ENCODE measurements around the gene PTPRN2.
"Not testable (repeated sequence)": the region's sequence is repeated elsewhere in the genome, so short reads cannot be mapped to it uniquely, and the experiment has no call there.

PTPRN2 gene

DNA sequence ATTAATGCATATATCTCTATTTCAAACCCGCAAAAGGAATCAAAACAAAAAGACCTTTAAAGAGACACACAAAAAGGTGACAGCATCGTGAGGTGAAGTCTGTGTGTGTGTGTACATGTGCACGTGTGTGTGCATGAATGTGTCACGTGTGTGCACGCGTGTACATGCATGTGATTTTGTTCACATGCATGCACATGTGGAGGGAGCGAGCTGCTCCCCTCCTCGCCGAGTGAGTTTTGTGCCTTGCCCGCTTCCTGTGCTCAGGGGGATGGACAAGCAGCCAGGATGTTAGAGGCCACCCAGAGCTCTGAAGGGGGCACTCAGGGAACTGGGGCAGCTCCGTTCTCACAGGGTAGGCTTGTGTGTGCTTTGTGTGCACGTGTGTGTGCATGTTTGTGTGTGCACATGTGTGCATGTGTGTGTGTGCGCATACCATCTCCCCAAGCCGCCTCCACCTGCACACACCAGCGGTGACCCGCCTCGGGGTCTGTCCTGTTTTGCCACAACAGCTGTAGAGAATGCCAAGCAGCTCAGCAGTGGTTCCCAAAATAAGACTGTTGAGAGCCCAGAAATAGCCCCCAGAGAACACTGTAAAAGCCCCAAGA is 191.2 kb downstream of the PTPRN2 start:
- DNase-seq, result no peak

GRCh38 chr7:158395780-158396278 is 191.8 kb downstream of the PTPRN2 start:
- DNase-seq, result no peak

GRCh38 chr7:158395349-158395748 is 192.3 kb downstream of the PTPRN2 start:
- no peak for DNase-seq

DNA sequence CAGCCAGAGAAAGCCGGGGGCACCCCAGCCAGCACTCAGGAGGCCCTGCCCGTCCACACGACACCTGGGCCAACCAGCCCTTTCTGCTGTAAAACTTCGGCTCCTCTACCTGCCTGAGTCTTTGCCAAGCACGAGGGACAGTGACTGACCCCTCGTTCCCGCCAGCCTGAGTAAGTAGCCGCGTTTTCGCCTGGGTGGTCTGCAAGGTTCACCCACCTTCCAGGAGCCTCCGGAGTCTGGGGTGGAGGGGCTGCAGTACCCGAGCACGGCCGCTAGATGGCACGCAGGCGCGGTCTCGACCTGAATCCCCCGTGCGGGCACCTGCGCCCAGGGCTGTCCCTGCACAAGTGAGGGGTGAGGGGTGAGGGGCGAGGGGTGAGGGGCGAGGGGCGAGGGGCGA is 192.7 kb downstream of the PTPRN2 start:
- no peak for DNase-seq

- DNase-seq, result no peak
Measured at GRCh38 chr7:158393926-158394625, 193.5 kb downstream of the PTPRN2 start.

GRCh38 chr7:158392251-158392650 is 195.4 kb downstream of the PTPRN2 start:
- no peak for DNase-seq

- DNase-seq, result no peak
Measured at GRCh38 chr7:158391541-158391940, 196.1 kb downstream of the PTPRN2 start.

DNA sequence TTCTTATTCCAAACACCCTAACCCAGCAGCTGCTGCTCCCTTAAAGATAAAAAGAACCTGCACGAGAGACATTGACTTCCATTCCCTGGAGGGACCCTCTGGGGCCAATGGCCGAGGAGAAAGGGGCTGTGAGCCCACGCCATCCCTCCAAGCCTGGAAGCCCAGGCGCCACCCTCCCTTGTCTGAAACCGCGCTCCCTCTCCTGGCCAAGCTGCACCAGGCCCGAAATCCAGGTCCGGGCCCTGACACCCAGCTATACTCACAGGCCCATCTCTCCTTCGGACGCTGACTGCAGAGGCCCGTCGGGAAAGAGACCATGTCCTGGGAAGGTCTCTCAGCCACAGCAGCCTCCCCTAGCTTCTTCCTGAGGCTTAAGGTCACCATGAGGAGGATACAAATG is 196.5 kb downstream of the PTPRN2 start:
- no peak for DNase-seq

GRCh38 chr7:158390460-158390859 is 197.2 kb downstream of the PTPRN2 start:
- no peak for DNase-seq

- DNase-seq, result no peak
Measured at GRCh38 chr7:158389514-158390425, 197.9 kb downstream of the PTPRN2 start.

GRCh38 chr7:158388928-158389327 is 198.7 kb downstream of the PTPRN2 start:
- no peak for DNase-seq

DNA sequence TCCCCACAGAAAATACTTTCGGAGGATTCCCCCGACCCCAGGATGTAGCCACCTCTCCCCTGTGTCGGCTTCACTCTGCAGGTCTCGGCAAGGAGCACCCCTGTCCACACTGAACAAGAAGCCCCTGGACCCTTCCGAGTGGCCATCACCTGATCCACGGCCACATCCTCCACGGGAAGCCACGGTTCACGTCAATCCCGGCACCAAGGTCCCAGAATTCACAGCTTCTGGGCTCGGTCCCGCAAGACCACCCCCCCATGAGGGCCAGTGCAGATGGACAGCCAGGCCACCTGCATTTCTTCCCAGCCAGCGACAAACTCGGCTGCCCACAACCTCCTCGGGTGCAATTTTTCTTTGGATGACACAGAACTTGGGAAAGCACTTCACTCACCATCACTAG is 199.6 kb downstream of the PTPRN2 start:
- no peak for DNase-seq

GRCh38 chr7:158387546-158387891 is 200.1 kb downstream of the PTPRN2 start:
- DNase-seq, result no peak

- DNase-seq, result no peak
Measured at GRCh38 chr7:158386866-158387545, 200.6 kb downstream of the PTPRN2 start.

GRCh38 chr7:158386355-158386618 is 201.3 kb downstream of the PTPRN2 start:
- DNase-seq, result no peak

GRCh38 chr7:158385496-158386354 is 201.9 kb downstream of the PTPRN2 start:
- DNase-seq, result not testable (repeated sequence)

DNA sequence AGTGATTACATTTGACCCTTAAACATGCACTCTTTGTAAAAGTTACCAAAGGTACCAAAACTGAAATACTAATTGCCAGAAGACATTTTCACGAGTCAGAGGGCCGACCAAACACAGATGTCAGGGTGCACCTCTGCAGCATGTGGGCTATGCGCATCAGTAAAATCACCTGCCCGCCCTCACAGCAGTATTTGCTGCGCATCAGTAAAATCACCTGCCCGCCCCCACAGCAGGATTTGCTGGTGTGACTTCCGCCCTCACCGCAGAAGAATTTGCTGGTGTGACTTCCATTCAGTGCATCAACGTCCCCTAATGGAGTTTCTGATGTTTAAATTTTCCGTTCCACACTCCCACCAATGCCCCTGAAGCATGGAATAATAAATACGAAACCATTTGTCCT is 202.9 kb downstream of the PTPRN2 start:
- DNase-seq, result no peak

DNA sequence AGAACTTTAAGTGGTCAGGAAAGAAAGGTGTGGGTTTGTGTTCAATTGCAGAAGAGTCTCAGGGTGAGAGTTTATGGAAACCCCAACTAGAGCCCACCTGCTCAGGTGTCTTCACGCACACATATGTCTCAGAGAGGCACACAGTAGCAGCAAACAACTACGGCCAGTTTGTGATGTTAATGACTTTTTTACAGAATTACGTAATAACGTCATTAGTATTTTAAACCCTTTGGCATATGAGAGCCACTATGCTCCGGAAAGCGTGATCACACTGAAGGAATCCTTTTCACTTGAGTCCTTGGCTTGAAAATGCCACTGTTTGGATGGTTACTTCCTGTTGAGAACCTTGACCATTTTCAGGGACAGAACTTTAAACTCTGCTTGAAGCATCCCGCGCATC is 204.0 kb downstream of the PTPRN2 start:
- DNase-seq, result no peak

DNA sequence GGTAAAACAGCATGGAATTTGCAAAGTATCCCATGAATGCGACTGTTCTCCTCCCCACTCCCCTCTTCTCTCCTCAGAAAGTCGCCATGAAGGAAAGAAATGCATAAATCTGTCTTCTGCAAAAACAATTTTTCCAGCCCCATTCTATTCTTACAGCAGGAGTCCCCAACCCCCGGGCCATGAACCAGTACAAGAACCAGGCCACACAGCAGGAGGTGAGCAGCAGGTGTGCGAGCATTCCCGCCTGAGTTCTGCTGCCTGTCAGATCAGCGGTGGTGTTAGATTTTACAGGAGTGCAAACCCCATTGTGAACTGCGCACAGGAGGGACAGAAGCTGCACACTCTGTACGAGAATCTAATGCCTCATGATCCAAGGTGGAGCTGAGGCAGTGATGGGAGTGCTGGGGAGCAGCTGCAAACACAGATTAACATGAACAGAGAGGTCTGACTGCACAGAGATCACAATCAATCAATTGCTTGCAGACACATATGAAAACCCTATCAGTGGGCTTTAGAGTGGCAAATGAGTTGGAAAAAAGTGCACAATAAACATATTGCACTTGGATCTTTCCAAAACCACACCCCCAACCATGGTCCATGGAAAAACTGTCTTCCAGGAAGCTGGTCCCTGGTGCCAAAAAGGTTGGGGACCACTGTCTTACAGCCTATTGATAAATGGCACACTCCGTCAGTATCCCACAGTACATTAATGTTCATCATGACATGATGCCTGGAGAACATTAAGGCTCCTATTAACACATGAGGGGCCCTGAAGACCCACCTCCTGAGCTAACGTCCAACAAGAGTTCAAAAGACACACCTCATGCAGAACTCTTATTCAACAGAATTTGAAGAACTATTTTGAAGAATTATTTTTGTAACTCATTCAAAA is 205.0 kb downstream of the PTPRN2 start:
- DNase-seq, result no peak

- DNase-seq, result no peak
Measured at GRCh38 chr7:158381956-158382355, 205.7 kb downstream of the PTPRN2 start.

GRCh38 chr7:158378978-158379377 is 208.6 kb downstream of the PTPRN2 start:
- no peak for DNase-seq

All from fibroblast of upper back skin (primary cell).